ENCODE data around the gene OSBP. TPM values are rescaled to one million over a fixed set of nuclear protein-coding genes. Genes with fewer than 3 reads are reported as not detected.

OSBP gene
- total RNA-seq, 1 donor from 2014 or later: 39.5 TPM

GRCh38 chr11:59553323-59553722 lies 62.3 kb downstream of the OSBP start:
- Mint-ChIP-seq H3K36me3 (ENCODE audit: low read depth, unreplicated experiment) (peaks cover 8% of the 10 kb centered on the region), H3K9me3 (ENCODE audit: unreplicated experiment) (no peaks in the 10 kb centered on the region), H3K27me3 (ENCODE audit: unreplicated experiment) (peaks cover 28% of the 10 kb centered on the region), H3K27ac (ENCODE audit: unreplicated experiment) (no peak overlapping the region), H3K4me1 (ENCODE audit: unreplicated experiment) (peaks cover 33% of the 10 kb centered on the region), H3K4me3 (ENCODE audit: unreplicated experiment) (no peak overlapping the region)
- TF ChIP-seq, protein P1, sequence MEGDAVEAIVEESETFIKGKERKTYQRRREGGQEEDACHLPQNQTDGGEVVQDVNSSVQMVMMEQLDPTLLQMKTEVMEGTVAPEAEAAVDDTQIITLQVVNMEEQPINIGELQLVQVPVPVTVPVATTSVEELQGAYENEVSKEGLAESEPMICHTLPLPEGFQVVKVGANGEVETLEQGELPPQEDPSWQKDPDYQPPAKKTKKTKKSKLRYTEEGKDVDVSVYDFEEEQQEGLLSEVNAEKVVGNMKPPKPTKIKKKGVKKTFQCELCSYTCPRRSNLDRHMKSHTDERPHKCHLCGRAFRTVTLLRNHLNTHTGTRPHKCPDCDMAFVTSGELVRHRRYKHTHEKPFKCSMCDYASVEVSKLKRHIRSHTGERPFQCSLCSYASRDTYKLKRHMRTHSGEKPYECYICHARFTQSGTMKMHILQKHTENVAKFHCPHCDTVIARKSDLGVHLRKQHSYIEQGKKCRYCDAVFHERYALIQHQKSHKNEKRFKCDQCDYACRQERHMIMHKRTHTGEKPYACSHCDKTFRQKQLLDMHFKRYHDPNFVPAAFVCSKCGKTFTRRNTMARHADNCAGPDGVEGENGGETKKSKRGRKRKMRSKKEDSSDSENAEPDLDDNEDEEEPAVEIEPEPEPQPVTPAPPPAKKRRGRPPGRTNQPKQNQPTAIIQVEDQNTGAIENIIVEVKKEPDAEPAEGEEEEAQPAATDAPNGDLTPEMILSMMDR (IDR thresholded peaks at IDR 0.05; ENCODE audit: unreplicated experiment): no peak
- no peak for DNase-seq (ENCODE audit: low spot score)

DNA sequence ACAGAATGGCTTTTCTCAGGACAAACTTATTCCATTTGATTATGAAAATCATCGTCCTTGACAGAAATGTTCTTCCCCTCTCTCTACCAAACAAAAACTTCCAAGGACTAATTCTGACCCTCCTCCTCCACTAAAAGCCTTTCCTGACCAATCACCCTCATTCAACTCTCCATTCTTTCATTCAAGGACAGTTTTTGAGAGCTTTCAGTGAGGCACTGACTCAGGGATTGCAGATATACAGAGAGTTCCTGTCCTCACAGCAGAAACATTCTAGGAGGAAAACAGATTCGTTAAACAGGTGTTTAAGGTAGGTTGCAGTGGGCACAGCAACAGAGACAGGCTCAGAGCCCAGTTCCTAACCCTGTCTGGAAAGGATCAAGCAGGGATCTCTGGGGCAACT lies 62.7 kb downstream of the OSBP start:
- no peak overlapping the region for H3K27ac Mint-ChIP-seq (ENCODE audit: unreplicated experiment)

GRCh38 chr11:59551659-59552521 lies 63.7 kb downstream of the OSBP start:
- Mint-ChIP-seq H3K4me1 (ENCODE audit: unreplicated experiment) (peaks cover 37% of the 10 kb centered on the region), H3K27me3 (ENCODE audit: unreplicated experiment) (peaks cover 27% of the 10 kb centered on the region), H3K4me3 (ENCODE audit: unreplicated experiment) (peak overlapping the region; percentile 91), H3K36me3 (ENCODE audit: low read depth, unreplicated experiment) (peaks cover 8% of the 10 kb centered on the region), H3K27ac (ENCODE audit: unreplicated experiment) (peak overlapping the region; percentile 99), H3K9me3 (ENCODE audit: unreplicated experiment) (no peaks in the 10 kb centered on the region)
- peak; percentile 39 for DNase-seq (ENCODE audit: low spot score)
- TF ChIP-seq, protein P1 (IDR thresholded peaks at IDR 0.05; ENCODE audit: unreplicated experiment): no peak

More for the DNA sequence above, 62.7 kb downstream of the OSBP start:
- DNase-seq (ENCODE audit: low spot score): no peak
- H3K36me3 Mint-ChIP-seq (ENCODE audit: low read depth, unreplicated experiment): peaks cover 8% of the 10 kb centered on the region
- H3K4me1 Mint-ChIP-seq (ENCODE audit: unreplicated experiment): peaks cover 38% of the 10 kb centered on the region
- H3K9me3 Mint-ChIP-seq (ENCODE audit: unreplicated experiment): no peaks in the 10 kb centered on the region
- TF ChIP-seq, protein P1 (IDR thresholded peaks at IDR 0.05; ENCODE audit: unreplicated experiment): no peak
- H3K27me3 Mint-ChIP-seq (ENCODE audit: unreplicated experiment): peaks cover 27% of the 10 kb centered on the region
- peak overlapping the region; percentile 18 for H3K4me3 Mint-ChIP-seq (ENCODE audit: unreplicated experiment)

DNA sequence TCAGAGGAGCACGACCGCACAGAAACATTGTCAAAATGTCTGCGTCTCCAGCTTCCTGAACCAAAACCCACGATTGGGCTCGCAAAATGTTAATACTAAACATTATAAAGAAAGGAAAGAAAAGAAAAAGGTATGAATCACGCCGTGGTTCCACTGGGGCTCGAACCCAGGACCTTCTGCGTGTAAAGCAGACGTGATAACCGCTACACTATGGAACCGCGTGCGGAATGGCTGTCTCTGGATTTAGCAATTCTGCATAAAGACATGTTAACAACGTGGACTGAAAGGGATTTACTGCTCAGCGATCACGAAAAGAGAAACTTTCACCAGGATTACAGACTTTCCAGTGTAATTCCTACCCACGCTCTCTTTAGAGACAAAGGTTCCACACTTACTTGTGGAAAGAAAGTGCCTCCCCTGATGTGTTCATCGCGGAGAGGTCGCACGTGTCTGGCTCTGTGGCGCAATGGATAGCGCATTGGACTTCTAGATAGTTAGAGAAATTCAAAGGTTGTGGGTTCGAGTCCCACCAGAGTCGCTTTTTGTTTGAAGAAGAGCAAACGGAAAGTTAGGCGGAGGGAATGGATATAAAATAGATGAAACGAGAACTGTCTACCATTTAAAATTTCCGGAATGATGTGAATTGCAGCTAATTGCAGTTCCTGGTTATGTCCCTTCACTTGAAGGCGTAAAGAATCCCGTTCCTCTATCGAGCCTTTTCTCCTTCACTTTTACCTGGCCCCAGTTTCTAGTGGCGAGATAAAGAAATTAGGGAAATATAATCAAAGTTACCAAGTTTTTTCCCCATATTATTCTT lies 64.5 kb downstream of the OSBP start:
- H3K36me3 Mint-ChIP-seq (ENCODE audit: low read depth, unreplicated experiment): peaks cover 8% of the 10 kb centered on the region

More for the DNA sequence above, 64.5 kb downstream of the OSBP start:
- Mint-ChIP-seq H3K4me3 (ENCODE audit: unreplicated experiment) (peak overlapping the region; percentile 91), H3K9me3 (ENCODE audit: unreplicated experiment) (no peaks in the 10 kb centered on the region), H3K27ac (ENCODE audit: unreplicated experiment) (peak overlapping the region; percentile 99), H3K4me1 (ENCODE audit: unreplicated experiment) (peaks cover 33% of the 10 kb centered on the region), H3K27me3 (ENCODE audit: unreplicated experiment) (peaks cover 21% of the 10 kb centered on the region)
- peak; percentile 75 for DNase-seq (ENCODE audit: low spot score)
- TF ChIP-seq, protein P1 (IDR thresholded peaks at IDR 0.05; ENCODE audit: unreplicated experiment): no peak

Measured in endothelial cell (in vitro differentiated cells).